ENCODE data around the gene PCDH9.
A peak's percentile ranks its signal among the peaks of the same experiment; 100 is the strongest.

PCDH9 gene

DNA sequence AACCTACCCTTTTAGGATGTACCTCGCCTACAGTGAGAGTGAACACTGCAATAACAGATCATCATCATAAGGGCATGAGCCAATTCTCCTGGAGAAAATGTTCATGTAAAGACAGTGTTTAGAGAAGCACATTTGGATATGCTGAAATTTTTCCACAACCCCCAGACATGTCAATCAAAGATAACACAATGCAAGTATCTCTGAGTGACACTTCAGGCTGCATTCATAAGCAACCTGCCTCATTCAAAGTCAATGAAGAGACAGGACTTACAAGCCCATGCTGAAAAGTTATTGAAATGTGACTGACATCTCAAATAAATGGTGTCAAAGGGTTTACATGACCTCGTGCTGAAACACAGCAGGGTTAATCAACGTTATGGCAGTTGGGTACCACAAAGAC lies 102.0 kb downstream of the PCDH9 start:
- Histone ChIP-seq H3K27ac (ENCODE audit: low read depth, low read length, poor library complexity, severe bottlenecking) (peak overlapping the region; percentile 11), H3K79me2 (ENCODE audit: insufficient read depth, low read length) (no peaks in the 10 kb centered on the region), H3K9me3 (ENCODE audit: low read length) (no peaks in the 10 kb centered on the region; the same call in 1 of the 2 replicates), H3K4me2 (ENCODE audit: low read length) (no peak overlapping the region), H3F3A (ENCODE audit: insufficient read depth, low read length) (no peaks in the 10 kb centered on the region), H3K9me2 (ENCODE audit: low read depth, low read length) (no peaks in the 10 kb centered on the region), H3K9ac (ENCODE audit: low read length) (no peak overlapping the region), H3K4me1 (ENCODE audit: insufficient read depth, low read length, severe bottlenecking) (peaks cover 20% of the 10 kb centered on the region), H2AFZ (ENCODE audit: low read length) (peak overlapping the region; percentile 15; the same call in 1 of the 2 replicates), H4K20me1 (ENCODE audit: insufficient read depth, low read length) (no peaks in the 10 kb centered on the region), H3K27me3 (ENCODE audit: insufficient read depth, low read length) (no peaks in the 10 kb centered on the region), H3K36me3 (ENCODE audit: insufficient read depth, low read length) (no peaks in the 10 kb centered on the region), H3K4me3 (ENCODE audit: low read depth, low read length, poor library complexity, severe bottlenecking) (no peak overlapping the region)
- TF ChIP-seq, protein P1, sequence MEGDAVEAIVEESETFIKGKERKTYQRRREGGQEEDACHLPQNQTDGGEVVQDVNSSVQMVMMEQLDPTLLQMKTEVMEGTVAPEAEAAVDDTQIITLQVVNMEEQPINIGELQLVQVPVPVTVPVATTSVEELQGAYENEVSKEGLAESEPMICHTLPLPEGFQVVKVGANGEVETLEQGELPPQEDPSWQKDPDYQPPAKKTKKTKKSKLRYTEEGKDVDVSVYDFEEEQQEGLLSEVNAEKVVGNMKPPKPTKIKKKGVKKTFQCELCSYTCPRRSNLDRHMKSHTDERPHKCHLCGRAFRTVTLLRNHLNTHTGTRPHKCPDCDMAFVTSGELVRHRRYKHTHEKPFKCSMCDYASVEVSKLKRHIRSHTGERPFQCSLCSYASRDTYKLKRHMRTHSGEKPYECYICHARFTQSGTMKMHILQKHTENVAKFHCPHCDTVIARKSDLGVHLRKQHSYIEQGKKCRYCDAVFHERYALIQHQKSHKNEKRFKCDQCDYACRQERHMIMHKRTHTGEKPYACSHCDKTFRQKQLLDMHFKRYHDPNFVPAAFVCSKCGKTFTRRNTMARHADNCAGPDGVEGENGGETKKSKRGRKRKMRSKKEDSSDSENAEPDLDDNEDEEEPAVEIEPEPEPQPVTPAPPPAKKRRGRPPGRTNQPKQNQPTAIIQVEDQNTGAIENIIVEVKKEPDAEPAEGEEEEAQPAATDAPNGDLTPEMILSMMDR (IDR thresholded peaks at IDR 0.05; ENCODE audit: low read length), result no peak
- TF ChIP-seq EZH2 (IDR thresholded peaks at IDR 0.05; ENCODE audit: borderline replicate concordance, low read length), result no peak

DNA sequence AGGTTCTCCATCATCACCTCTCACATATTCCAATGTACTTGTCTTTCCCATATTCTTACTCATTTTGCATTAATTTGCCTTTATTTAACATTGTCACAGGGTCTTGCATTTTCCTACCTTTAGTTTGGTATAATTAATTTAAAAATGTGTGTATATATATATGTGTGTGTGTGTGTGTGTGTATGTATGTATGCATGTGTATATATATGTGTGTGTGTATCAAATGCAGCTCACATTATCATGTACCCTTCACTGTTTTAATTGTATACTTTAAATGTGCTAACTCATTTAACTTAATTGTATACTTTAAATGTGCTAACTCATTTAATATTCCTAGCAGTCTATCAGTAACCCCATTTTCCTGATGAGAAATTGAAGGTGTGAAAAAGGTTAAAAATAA lies 104.5 kb downstream of the PCDH9 start:
- H3K27me3 ChIP-seq (ENCODE audit: insufficient read depth, low read length), result no peaks in the 10 kb centered on the region
- no peak overlapping the region for H2AFZ ChIP-seq (ENCODE audit: low read length)
- H3F3A ChIP-seq (ENCODE audit: insufficient read depth, low read length), result no peaks in the 10 kb centered on the region
- no peaks in the 10 kb centered on the region for H3K79me2 ChIP-seq (ENCODE audit: insufficient read depth, low read length)
- H3K9me3 ChIP-seq (ENCODE audit: low read length), result no peaks in the 10 kb centered on the region; the same call in 1 of the 2 replicates
- H3K9ac ChIP-seq (ENCODE audit: low read length), result no peak overlapping the region
- H3K4me2 ChIP-seq (ENCODE audit: low read length), result no peak overlapping the region
- H4K20me1 ChIP-seq (ENCODE audit: insufficient read depth, low read length), result no peaks in the 10 kb centered on the region
- no peak for TF ChIP-seq EZH2 (IDR thresholded peaks at IDR 0.05; ENCODE audit: borderline replicate concordance, low read length)
- TF ChIP-seq, protein P1 (IDR thresholded peaks at IDR 0.05; ENCODE audit: low read length), result no peak
- no peak overlapping the region for H3K4me3 ChIP-seq (ENCODE audit: low read depth, low read length, poor library complexity, severe bottlenecking)
- no peak overlapping the region for H3K27ac ChIP-seq (ENCODE audit: low read depth, low read length, poor library complexity, severe bottlenecking)
- H3K36me3 ChIP-seq (ENCODE audit: insufficient read depth, low read length), result no peaks in the 10 kb centered on the region
- H3K4me1 ChIP-seq (ENCODE audit: insufficient read depth, low read length, severe bottlenecking), result peaks cover 42% of the 10 kb centered on the region
- no peaks in the 10 kb centered on the region for H3K9me2 ChIP-seq (ENCODE audit: low read depth, low read length)

DNA sequence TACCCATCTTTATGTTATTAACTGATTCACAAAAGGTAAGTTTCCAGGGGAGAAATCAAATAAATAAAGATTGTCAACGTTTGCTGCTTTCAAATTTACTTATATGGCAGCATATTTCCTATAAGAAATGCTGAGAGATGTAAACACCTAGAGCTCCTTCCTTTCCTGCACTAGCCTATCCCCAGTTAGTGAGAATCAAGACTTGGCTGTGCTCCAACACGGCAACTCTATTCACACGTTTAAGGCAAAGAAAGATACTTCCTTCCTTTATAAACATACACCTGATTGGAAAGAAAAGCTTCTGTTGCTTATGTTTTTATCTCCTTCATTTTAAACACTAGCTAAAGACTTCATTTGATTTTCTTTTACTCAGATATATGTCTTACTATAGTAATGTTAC lies 107.0 kb downstream of the PCDH9 start:
- Histone ChIP-seq H3K9me2 (ENCODE audit: low read depth, low read length) (no peaks in the 10 kb centered on the region), H3K4me1 (ENCODE audit: insufficient read depth, low read length, severe bottlenecking) (peaks cover 40% of the 10 kb centered on the region), H3F3A (ENCODE audit: insufficient read depth, low read length) (no peaks in the 10 kb centered on the region), H4K20me1 (ENCODE audit: insufficient read depth, low read length) (no peaks in the 10 kb centered on the region), H3K9ac (ENCODE audit: low read length) (no peak overlapping the region), H3K27ac (ENCODE audit: low read depth, low read length, poor library complexity, severe bottlenecking) (peak overlapping the region; percentile 22), H3K4me3 (ENCODE audit: low read depth, low read length, poor library complexity, severe bottlenecking) (no peak overlapping the region), H3K9me3 (ENCODE audit: low read length) (no peaks in the 10 kb centered on the region), H3K79me2 (ENCODE audit: insufficient read depth, low read length) (no peaks in the 10 kb centered on the region), H3K4me2 (ENCODE audit: low read length) (peak overlapping the region; percentile 17; the same call in 1 of the 2 replicates), H2AFZ (ENCODE audit: low read length) (peak overlapping the region; percentile 44), H3K27me3 (ENCODE audit: insufficient read depth, low read length) (no peaks in the 10 kb centered on the region), H3K36me3 (ENCODE audit: insufficient read depth, low read length) (no peaks in the 10 kb centered on the region)
- no peak for TF ChIP-seq EZH2 (IDR thresholded peaks at IDR 0.05; ENCODE audit: borderline replicate concordance, low read length)
- TF ChIP-seq, protein P1 (IDR thresholded peaks at IDR 0.05; ENCODE audit: low read length), result no peak

Data from OCI-LY1 (cell line).